ENCODE results near the gene SLC4A4. TPM values are rescaled to one million over a fixed set of nuclear protein-coding genes. Genes with fewer than 3 reads are reported as not detected.

SLC4A4 gene
- total RNA-seq, 1 experiment from 2014 or later: 0.05 TPM

GRCh38 chr4:71333960-71334359 is 4.9 kb upstream of the SLC4A4 start:
- Histone ChIP-seq H3K27ac (no peak overlapping the region), H3K9me3 (replicated peaks) (no peaks in the 10 kb centered on the region), H3K27me3 (replicated peaks) (no peaks in the 10 kb centered on the region), H3K4me1 (replicated peaks) (no peaks in the 10 kb centered on the region), H3K36me3 (no peaks in the 10 kb centered on the region), H3K4me3 (no peak overlapping the region)
- DNase-seq (ENCODE audit: low read depth in 1 of 2, low spot score in 2 of 2): no peak

GRCh38 chr4:71334465-71334882 is 4.3 kb upstream of the SLC4A4 start:
- no peaks in the 10 kb centered on the region for H3K27me3 ChIP-seq (replicated peaks)
- H3K4me3 ChIP-seq: no peak overlapping the region
- H3K4me1 ChIP-seq (replicated peaks): no peaks in the 10 kb centered on the region
- H3K9me3 ChIP-seq (replicated peaks): no peaks in the 10 kb centered on the region
- H3K36me3 ChIP-seq: no peaks in the 10 kb centered on the region
- H3K27ac ChIP-seq: no peak overlapping the region
- DNase-seq (ENCODE audit: low read depth in 1 of 2, low spot score in 2 of 2): no peak

GRCh38 chr4:71343670-71344466 is 5.0 kb downstream of the SLC4A4 start:
- Histone ChIP-seq H3K4me3 (no peak overlapping the region), H3K9me3 (replicated peaks) (no peaks in the 10 kb centered on the region), H3K27ac (no peak overlapping the region), H3K36me3 (no peaks in the 10 kb centered on the region), H3K27me3 (replicated peaks) (no peaks in the 10 kb centered on the region), H3K4me1 (replicated peaks) (no peaks in the 10 kb centered on the region)
- DNase-seq (ENCODE audit: low read depth in 1 of 2, low spot score in 2 of 2): no peak

GRCh38 chr4:71346710-71347109 is 7.9 kb downstream of the SLC4A4 start:
- Histone ChIP-seq H3K9me3 (replicated peaks) (no peaks in the 10 kb centered on the region), H3K27me3 (replicated peaks) (no peaks in the 10 kb centered on the region), H3K36me3 (no peaks in the 10 kb centered on the region), H3K4me3 (no peak overlapping the region), H3K4me1 (replicated peaks) (no peaks in the 10 kb centered on the region), H3K27ac (no peak overlapping the region)
- no peak for DNase-seq (ENCODE audit: low read depth in 1 of 2, low spot score in 2 of 2)

- no peak overlapping the region for H3K27ac ChIP-seq
- H3K4me3 ChIP-seq: no peak overlapping the region
- H3K36me3 ChIP-seq: no peaks in the 10 kb centered on the region
- H3K9me3 ChIP-seq (replicated peaks): no peaks in the 10 kb centered on the region
- H3K4me1 ChIP-seq (replicated peaks): no peaks in the 10 kb centered on the region
- DNase-seq (ENCODE audit: low read depth in 1 of 2, low spot score in 2 of 2): no peak
- H3K27me3 ChIP-seq (replicated peaks): no peaks in the 10 kb centered on the region
Observed at GRCh38 chr4:71348586-71348985, 9.8 kb downstream of the SLC4A4 start.

GRCh38 chr4:71355045-71355444 is 16.2 kb downstream of the SLC4A4 start:
- Histone ChIP-seq H3K4me1 (replicated peaks) (no peaks in the 10 kb centered on the region), H3K27me3 (replicated peaks) (no peaks in the 10 kb centered on the region), H3K9me3 (replicated peaks) (no peaks in the 10 kb centered on the region), H3K27ac (no peak overlapping the region), H3K4me3 (no peak overlapping the region), H3K36me3 (no peaks in the 10 kb centered on the region)
- no peak for DNase-seq (ENCODE audit: low read depth in 1 of 2, low spot score in 2 of 2)

- Histone ChIP-seq H3K27ac (no peak overlapping the region), H3K4me3 (no peak overlapping the region), H3K36me3 (no peaks in the 10 kb centered on the region), H3K27me3 (replicated peaks) (no peaks in the 10 kb centered on the region), H3K9me3 (replicated peaks) (no peaks in the 10 kb centered on the region), H3K4me1 (replicated peaks) (no peaks in the 10 kb centered on the region)
- no peak for DNase-seq (ENCODE audit: low read depth in 1 of 2, low spot score in 2 of 2)
Observed at GRCh38 chr4:71355971-71356370, 17.2 kb downstream of the SLC4A4 start.

GRCh38 chr4:71356924-71357663 is 18.3 kb downstream of the SLC4A4 start:
- no peak for DNase-seq (ENCODE audit: low read depth in 1 of 2, low spot score in 2 of 2)

GRCh38 chr4:71360844-71361243 is 22.0 kb downstream of the SLC4A4 start:
- no peaks in the 10 kb centered on the region for H3K9me3 ChIP-seq (replicated peaks)

More at GRCh38 chr4:71356924-71357663, 18.3 kb downstream of the SLC4A4 start:
- H3K27ac ChIP-seq: no peak overlapping the region
- no peaks in the 10 kb centered on the region for H3K9me3 ChIP-seq (replicated peaks)
- H3K36me3 ChIP-seq: no peaks in the 10 kb centered on the region
- no peaks in the 10 kb centered on the region for H3K4me1 ChIP-seq (replicated peaks)
- no peak overlapping the region for H3K4me3 ChIP-seq
- no peaks in the 10 kb centered on the region for H3K27me3 ChIP-seq (replicated peaks)

GRCh38 chr4:71361476-71361875 is 22.7 kb downstream of the SLC4A4 start:
- no peak for DNase-seq (ENCODE audit: low read depth in 1 of 2, low spot score in 2 of 2)
- H3K4me1 ChIP-seq (replicated peaks): no peaks in the 10 kb centered on the region
- no peaks in the 10 kb centered on the region for H3K36me3 ChIP-seq
- no peaks in the 10 kb centered on the region for H3K9me3 ChIP-seq (replicated peaks)
- no peak overlapping the region for H3K27ac ChIP-seq
- H3K27me3 ChIP-seq (replicated peaks): no peaks in the 10 kb centered on the region
- no peak overlapping the region for H3K4me3 ChIP-seq

More at GRCh38 chr4:71360844-71361243, 22.0 kb downstream of the SLC4A4 start:
- no peak overlapping the region for H3K4me3 ChIP-seq
- no peak for DNase-seq (ENCODE audit: low read depth in 1 of 2, low spot score in 2 of 2)
- no peaks in the 10 kb centered on the region for H3K36me3 ChIP-seq
- H3K27me3 ChIP-seq (replicated peaks): no peaks in the 10 kb centered on the region
- no peaks in the 10 kb centered on the region for H3K4me1 ChIP-seq (replicated peaks)
- H3K27ac ChIP-seq: no peak overlapping the region

GRCh38 chr4:71366766-71367165 is 27.9 kb downstream of the SLC4A4 start:
- Histone ChIP-seq H3K36me3 (no peaks in the 10 kb centered on the region), H3K27ac (no peak overlapping the region), H3K4me3 (no peak overlapping the region), H3K4me1 (replicated peaks) (no peaks in the 10 kb centered on the region), H3K27me3 (replicated peaks) (no peaks in the 10 kb centered on the region), H3K9me3 (replicated peaks) (no peaks in the 10 kb centered on the region)
- DNase-seq (ENCODE audit: low read depth in 1 of 2, low spot score in 2 of 2): no peak

GRCh38 chr4:71367546-71367945 is 28.7 kb downstream of the SLC4A4 start:
- no peak for DNase-seq (ENCODE audit: low read depth in 1 of 2, low spot score in 2 of 2)
- no peaks in the 10 kb centered on the region for H3K36me3 ChIP-seq
- no peak overlapping the region for H3K27ac ChIP-seq
- no peaks in the 10 kb centered on the region for H3K27me3 ChIP-seq (replicated peaks)
- H3K9me3 ChIP-seq (replicated peaks): no peaks in the 10 kb centered on the region
- no peak overlapping the region for H3K4me3 ChIP-seq
- H3K4me1 ChIP-seq (replicated peaks): no peaks in the 10 kb centered on the region

- Histone ChIP-seq H3K36me3 (no peaks in the 10 kb centered on the region), H3K27ac (no peak overlapping the region), H3K9me3 (replicated peaks) (no peaks in the 10 kb centered on the region), H3K4me3 (no peak overlapping the region), H3K4me1 (replicated peaks) (no peaks in the 10 kb centered on the region), H3K27me3 (replicated peaks) (no peaks in the 10 kb centered on the region)
- no peak for DNase-seq (ENCODE audit: low read depth in 1 of 2, low spot score in 2 of 2)
Observed at GRCh38 chr4:71368906-71369305, 30.1 kb downstream of the SLC4A4 start.

GRCh38 chr4:71369536-71369935 is 30.7 kb downstream of the SLC4A4 start:
- no peaks in the 10 kb centered on the region for H3K9me3 ChIP-seq (replicated peaks)
- no peak for DNase-seq (ENCODE audit: low read depth in 1 of 2, low spot score in 2 of 2)
- no peak overlapping the region for H3K27ac ChIP-seq
- H3K27me3 ChIP-seq (replicated peaks): no peaks in the 10 kb centered on the region
- H3K36me3 ChIP-seq: no peaks in the 10 kb centered on the region
- no peak overlapping the region for H3K4me3 ChIP-seq
- H3K4me1 ChIP-seq (replicated peaks): no peaks in the 10 kb centered on the region

Data from SJSA1 (cell line).